Upper lobe of left lung (tissue), 6 donors: ENCODE results near the gene NOB1. TPM values are rescaled to one million over a fixed set of nuclear protein-coding genes. Genes with fewer than 3 reads are reported as not detected.
A peak's percentile ranks its signal among the peaks of the same experiment; 100 is the strongest.

Experiments
- ATAC-seq, 2 donors: fragments of 200-7000 bp; cut with Tn5 transposase; one replicate each; pipeline ENCODE4 v1.9.1; 2022; ENCODE audit warnings: mild to moderate bottlenecking in 2 of 2, moderate library complexity in 2 of 2; ENCODE audit not compliant: low FRiP score in 2 of 2
- DNase-seq, 2 donors: peaks; one replicate each; pipeline ENCODE4 v3.0.0-alpha.2; 2019 to 2020
- H3K27ac ChIP-seq, 4 donors: fragments of 200-600 bp; sonication (generic); one replicate each; pipeline ENCODE4 v1.5.1; 2016 to 2019
- H3K27me3 ChIP-seq, 4 donors: fragments of 200-600 bp; sonication (generic); one replicate each; pipeline ENCODE4 v1.5.1; 2017 to 2019
- H3K36me3 ChIP-seq, 4 donors: fragments of 200-600 bp; sonication (generic); one replicate each; pipeline ENCODE4 v1.5.1; 2016 to 2019
- H3K4me1 ChIP-seq, 4 donors: fragments of 200-600 bp; sonication (generic); one replicate each; pipeline ENCODE4 v1.5.1; 2018 to 2019
- H3K4me3 ChIP-seq, 4 donors: fragments of 200-600 bp; sonication (generic); one replicate each; pipeline ENCODE4 v1.5.1; 2017 to 2019; ENCODE audit warnings: mild to moderate bottlenecking in 2 of 4, moderate library complexity in 1 of 4
- H3K9me3 ChIP-seq, 4 donors: fragments of 200-600 bp; sonication (generic); one replicate each; pipeline ENCODE4 v1.5.1; 2018 to 2019
- CTCF ChIP-seq, 6 experiments: fragments of 450-650 bp in 4 of 6; fragments of 200-600 bp in 2 of 6; sonication (generic) in 2 of 6; IDR thresholded peaks; one replicate each; pipeline ENCODE4 v1.5.1; 2016 to 2019; ENCODE audit warnings: antibody characterized with exemption in 6 of 6
- EP300 ChIP-seq, 4 donors: sonication (generic); formaldehyde crosslinking; IDR thresholded peaks; one replicate each; pipeline ENCODE4 v1.5.1; 2017; ENCODE audit warnings: antibody characterized with exemption in 4 of 4, control low read depth in 2 of 4
- POLR2A ChIP-seq, 4 donors: fragments of 450-650 bp; IDR thresholded peaks; one replicate each; pipeline ENCODE4 v1.5.1; 2016 to 2017; ENCODE audit warnings: antibody characterized with exemption in 4 of 4, mild to moderate bottlenecking in 2 of 4
- POLR2AphosphoS5 ChIP-seq, 2 donors: sonication (generic); formaldehyde crosslinking; IDR thresholded peaks; one replicate each; pipeline ENCODE4 v1.5.1; 2017; ENCODE audit warnings: antibody characterized with exemption in 2 of 2
- WGBS, 2 donors: methylation state at CpG; one replicate each; pipeline ENCODE4 v1.1.5; 2017 to 2018; 5-methylcytosine and 5-hydroxymethylcytosine counted together
- total RNA-seq, 6 donors: library from RNA; depleted of rRNA in 4 of 6; stranded (reverse); fragments of >200 nt in 4 of 6; gene quantifications; one replicate each; pipeline versions ENCODE4 v1.1.0 to v1.2.1, GENCODE V29; 2016 to 2021
- donor health status: DM: no; HTN: no; CAD: no; lungs with moderate emphysema.
- donor health status: DM: no; HTN: yes; CAD: no; lungs with severe emphysema.

Gene NOB1
- total RNA-seq, result 10 to 100 TPM; 24.1 to 38.2 (median 34.3) TPM

GRCh38 chr16:69754469-69755310 lies at the start of gene NOB1:
Gene NOB1, minus strand, starts transcription at chr16:69754926. Its CDS starts 16 bp downstream, at chr16:69754910.
- Histone ChIP-seq H3K4me3 (peak within 1 kb of the TSS; percentile 84 to 94 (median 86)), H3K9me3 (no peaks in the 10 kb centered on the region), H3K36me3 (peaks cover 0 to 26% (median 18%) of the 10 kb centered on the region in 4 donors), H3K27me3 (no peaks in the 10 kb centered on the region), H3K27ac (peak within 1 kb of the TSS; percentile 77 to 86 (median 82)), H3K4me1 (peaks cover 11 to 24% (median 19%) of the 10 kb centered on the region in 4 donors)
- 1% methylated on average over 25 to 40 of the region's 58 CpGs for WGBS, 2 donors
- DNase-seq, result peak; percentile 99 to 100
- TF ChIP-seq POLR2A (IDR thresholded peaks at IDR 0.05) (peak in 3 of 4 donors; percentile 36 to 70 (median 60)), POLR2AphosphoS5 (IDR thresholded peaks at IDR 0.05) (peak; percentile 69 to 77), CTCF (IDR thresholded peaks at IDR 0.05) (peak; percentile 95 to 100 (median 100)), EP300 (IDR thresholded peaks at IDR 0.05) (no peak)
- ATAC-seq, result peak; percentile 97 to 100

GRCh38 chr16:69804297-69804696 lies 49.6 kb upstream of the NOB1 start:
- Histone ChIP-seq H3K4me1 (no peaks in the 10 kb centered on the region), H3K4me3 (no peak overlapping the region), H3K36me3 (peaks cover 3 to 54% (median 23%) of the 10 kb centered on the region in 4 donors), H3K27me3 (no peaks in the 10 kb centered on the region), H3K9me3 (no peaks in the 10 kb centered on the region), H3K27ac (no peak overlapping the region)
- no peak for ATAC-seq
- no peak for DNase-seq
- TF ChIP-seq CTCF (IDR thresholded peaks at IDR 0.05) (no peak), POLR2A (IDR thresholded peaks at IDR 0.05) (no peak), POLR2AphosphoS5 (IDR thresholded peaks at IDR 0.05) (no peak), EP300 (IDR thresholded peaks at IDR 0.05) (no peak)
- 81 to 83% methylated on average over 1 of the region's 1 CpG for WGBS, 2 donors

GRCh38 chr16:69799611-69800031 lies 44.9 kb upstream of the NOB1 start:
- Histone ChIP-seq H3K27me3 (no peaks in the 10 kb centered on the region), H3K9me3 (no peaks in the 10 kb centered on the region), H3K4me1 (peaks cover 0 to 4% (median 0%) of the 10 kb centered on the region in 4 donors), H3K27ac (no peak overlapping the region), H3K36me3 (peaks cover 5 to 52% (median 25%) of the 10 kb centered on the region in 4 donors), H3K4me3 (no peak overlapping the region)
- DNase-seq (no peak), ATAC-seq (no peak)
- 90% methylated on average over 11 of the region's 11 CpGs for WGBS, 2 donors
- no peak for TF ChIP-seq EP300 (IDR thresholded peaks at IDR 0.05)
- no peak for TF ChIP-seq CTCF (IDR thresholded peaks at IDR 0.05)
- TF ChIP-seq POLR2A (IDR thresholded peaks at IDR 0.05), result no peak
- no peak for TF ChIP-seq POLR2AphosphoS5 (IDR thresholded peaks at IDR 0.05)

GRCh38 chr16:69798466-69798865 lies 43.7 kb upstream of the NOB1 start:
- H3K36me3 ChIP-seq, result peaks cover 5 to 45% (median 23%) of the 10 kb centered on the region in 4 donors
- H3K4me1 ChIP-seq, result peaks cover 0 to 4% (median 0%) of the 10 kb centered on the region in 4 donors
- no peak overlapping the region for H3K4me3 ChIP-seq
- H3K9me3 ChIP-seq, result no peaks in the 10 kb centered on the region
- DNase-seq (no peak), ATAC-seq (no peak)
- 64 to 80% methylated on average over 8 of the region's 8 CpGs for WGBS, 2 donors
- TF ChIP-seq POLR2A (IDR thresholded peaks at IDR 0.05), result no peak
- no peak for TF ChIP-seq CTCF (IDR thresholded peaks at IDR 0.05)
- no peak for TF ChIP-seq EP300 (IDR thresholded peaks at IDR 0.05)
- no peak for TF ChIP-seq POLR2AphosphoS5 (IDR thresholded peaks at IDR 0.05)
- H3K27ac ChIP-seq, result no peak overlapping the region
- H3K27me3 ChIP-seq, result no peaks in the 10 kb centered on the region
